Hippocampal formation (tissue), 2 donors: ENCODE measurements around the gene SVEP1.
A peak's percentile ranks its signal among the peaks of the same experiment; 100 is the strongest.
"Not testable (repeated sequence)": the region's sequence is repeated elsewhere in the genome, so short reads cannot be mapped to it uniquely, and the experiment has no call there.

Source experiments
- DNase-seq, 2 donors: peaks; one replicate each; lab custom pipeline; 2025; lab: John Stamatoyannopoulos, UW

The SVEP1 gene

GRCh38 chr9:110370315-110370714 lies 209.2 kb downstream of the SVEP1 start:
- DNase-seq, result no peak

- DNase-seq, result no peak
These were observed 215.1 kb downstream of the SVEP1 start for GRCh38 chr9:110364451-110364850.

GRCh38 chr9:110358992-110359391 lies 220.5 kb downstream of the SVEP1 start:
- not testable (repeated sequence) for DNase-seq

GRCh38 chr9:110357505-110357904 lies 222.0 kb downstream of the SVEP1 start:
- no peak for DNase-seq

GRCh38 chr9:110356639-110357395 lies 222.7 kb downstream of the SVEP1 start:
- no peak for DNase-seq

GRCh38 chr9:110355911-110356310 lies 223.6 kb downstream of the SVEP1 start:
- DNase-seq, result no peak

- peak in 1 of 2 donors; percentile 21 for DNase-seq
These were observed 228.5 kb downstream of the SVEP1 start for GRCh38 chr9:110351009-110351467.

- no peak for DNase-seq
These were observed 233.2 kb downstream of the SVEP1 start for GRCh38 chr9:110346325-110346724.

- no peak for DNase-seq
These were observed 234.7 kb downstream of the SVEP1 start for GRCh38 chr9:110344821-110345220.

- no peak for DNase-seq
These were observed 236.0 kb downstream of the SVEP1 start for GRCh38 chr9:110343551-110343950.

GRCh38 chr9:110340306-110340705 lies 239.2 kb downstream of the SVEP1 start:
- DNase-seq, result peak in 1 of 2 donors; percentile 3

GRCh38 chr9:110338143-110338542 lies 241.4 kb downstream of the SVEP1 start:
- DNase-seq, result no peak

- DNase-seq, result no peak
These were observed 241.8 kb downstream of the SVEP1 start, which contains the start of gene TXNDC8 for GRCh38 chr9:110337727-110338126. Gene TXNDC8, minus strand, starts transcription at chr9:110337863.

- DNase-seq, result no peak
These were observed 243.2 kb downstream of the SVEP1 start for GRCh38 chr9:110336363-110336762.

GRCh38 chr9:110334871-110335270 lies 244.7 kb downstream of the SVEP1 start:
- DNase-seq, result no peak

- no peak for DNase-seq
These were observed 245.4 kb downstream of the SVEP1 start for GRCh38 chr9:110334183-110334582.

GRCh38 chr9:110332766-110333165 lies 246.8 kb downstream of the SVEP1 start:
- DNase-seq, result no peak

- no peak for DNase-seq
These were observed 248.9 kb downstream of the SVEP1 start for GRCh38 chr9:110330484-110331105.

- DNase-seq, result no peak
These were observed 249.8 kb downstream of the SVEP1 start for GRCh38 chr9:110329639-110330230.

GRCh38 chr9:110328763-110329162 lies 250.8 kb downstream of the SVEP1 start:
- no peak for DNase-seq

GRCh38 chr9:110327716-110328115 lies 251.8 kb downstream of the SVEP1 start:
- no peak for DNase-seq

GRCh38 chr9:110323818-110324217 lies 255.7 kb downstream of the SVEP1 start:
- DNase-seq, result no peak
